Sigmoid colon (tissue), 7 donors: Measurements from ENCODE around the gene DSCAM. TPM values are rescaled to one million over a fixed set of nuclear protein-coding genes. Genes with fewer than 3 reads are reported as not detected.

Experiments
- DNase-seq: peaks from one replicate; pipeline ENCODE4 v3.0.0-alpha.2; 2019
- H3K27ac ChIP-seq, 4 donors: fragments of 200-600 bp; sonication (generic); one replicate each; pipeline ENCODE4 v1.5.1; 2016 to 2019; ENCODE audit warnings: mild to moderate bottlenecking in 1 of 4
- H3K27me3 ChIP-seq, 3 donors: fragments of 200-600 bp; sonication (generic); one replicate each; pipeline ENCODE4 v1.5.1; 2019; ENCODE audit warnings: mild to moderate bottlenecking in 1 of 3
- H3K36me3 ChIP-seq, 4 donors: fragments of 200-600 bp; sonication (generic); one replicate each; pipeline ENCODE4 v1.5.1; 2016 to 2019
- H3K4me1 ChIP-seq, 4 donors: fragments of 200-600 bp; sonication (generic); one replicate each; pipeline ENCODE4 v1.5.1; 2017 to 2019
- H3K4me3 ChIP-seq, 4 donors: fragments of 200-600 bp; sonication (generic); one replicate each; pipeline ENCODE4 v1.5.1; 2017 to 2019; ENCODE audit warnings: mild to moderate bottlenecking in 2 of 4, moderate library complexity in 1 of 4
- H3K9me3 ChIP-seq, 4 donors: fragments of 200-600 bp in 3 of 4; sonication (generic) in 3 of 4; one replicate each; pipeline versions ENCODE4 v1.5.1 to v1.6.1; 2013 to 2019
- EP300 ChIP-seq, 4 donors: sonication (generic); formaldehyde crosslinking; IDR thresholded peaks; one replicate each; pipeline ENCODE4 v1.6.1; 2017; ENCODE audit warnings: antibody characterized with exemption in 4 of 4
- POLR2A ChIP-seq, 2 donors: fragments of 450-650 bp; IDR thresholded peaks; one replicate each; pipeline ENCODE4 v1.6.1; 2016; ENCODE audit warnings: antibody characterized with exemption in 2 of 2, mild to moderate bottlenecking in 2 of 2, moderate library complexity in 2 of 2
- POLR2AphosphoS5 ChIP-seq, 4 donors: sonication (generic); formaldehyde crosslinking; IDR thresholded peaks; one replicate each; pipeline ENCODE4 v1.6.1; 2017; ENCODE audit warnings: antibody characterized with exemption in 4 of 4
- WGBS, 2 donors: extraction: QIAGEN DNeasy Blood & Tissue Kit; methylation state at CpG; one replicate each; pipeline ENCODE4 v1.1.7; 2013; 5-methylcytosine and 5-hydroxymethylcytosine counted together
- intact Hi-C: fragments of 100-400 bp; cut with DNase I; formaldehyde crosslinking; loops from one replicate; pipeline ENCODE4 v1.15.1; 2023
- polyA plus RNA-seq, 3 donors: library from polyadenylated mRNA; stranded (reverse); fragments of 200-250 nt; gene quantifications; one replicate each; pipeline ENCODE4 v1.2.3, GENCODE V29; 2013
- total RNA-seq, 4 donors: library from RNA; depleted of rRNA; stranded (reverse); fragments of >200 nt; gene quantifications; one replicate each; pipeline ENCODE4 v1.1.0, GENCODE V29; 2016
- TF ChIP-seq, protein P1 (sequence below), 4 experiments: fragments of 450-650 bp in 3 of 4; fragments of 200-600 bp in 1 of 4; IDR thresholded peaks; one replicate each; pipeline ENCODE4 v1.5.1; 2016 to 2019; ENCODE audit warnings: antibody characterized with exemption in 4 of 4, mild to moderate bottlenecking in 3 of 4, moderate library complexity in 2 of 4
- donor health status: healthy with polysubstance abuse.
- donor health status: Bipolar disorder and iron deficiency.
- donor health status: healthy.

DSCAM gene
- total and polyA plus RNA-seq, 7 donors: 0.17 to 0.55 (median 0.33) TPM; not detected in 2

DNA sequence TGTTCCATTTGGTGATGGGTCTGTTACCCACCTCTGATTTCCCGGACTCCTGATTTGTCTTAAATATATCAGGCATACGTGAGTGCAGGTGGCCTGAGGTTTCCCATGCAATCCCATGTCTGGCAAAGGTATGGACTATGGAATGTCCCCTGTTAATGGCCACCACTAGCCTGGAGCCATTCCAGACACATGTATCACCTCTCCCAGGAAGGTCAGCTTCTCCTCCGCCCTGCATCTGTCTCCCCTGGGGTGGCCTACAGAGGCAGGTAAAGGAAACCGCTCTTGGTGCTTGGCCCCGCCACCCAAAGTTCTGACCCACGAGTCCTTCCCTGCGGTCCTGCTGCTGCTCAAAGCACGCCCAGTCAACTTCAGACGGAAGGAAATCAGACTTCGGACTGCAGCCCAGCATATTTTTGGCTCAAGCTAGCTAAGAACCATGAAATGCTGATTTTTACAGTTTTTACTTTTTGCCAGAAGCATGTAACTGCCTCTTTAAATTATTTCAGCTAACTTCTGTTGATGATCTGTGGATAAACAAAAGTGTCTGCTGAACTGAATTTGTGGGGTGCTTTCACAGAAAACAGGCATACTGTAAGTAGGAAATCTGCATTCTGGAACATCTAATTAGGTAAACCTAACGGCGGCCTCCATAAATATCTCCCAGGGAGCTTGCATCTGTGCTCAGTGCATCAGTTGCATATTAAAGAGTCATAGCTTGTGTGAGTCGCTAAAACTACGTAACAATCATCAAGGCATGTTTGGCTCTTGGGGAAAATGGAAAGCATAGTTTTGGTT, 873.8 kb downstream of the DSCAM start:
- TF ChIP-seq EP300 (IDR thresholded peaks at IDR 0.05) (no peak), POLR2AphosphoS5 (IDR thresholded peaks at IDR 0.05) (no peak), POLR2A (IDR thresholded peaks at IDR 0.05) (no peak)
- TF ChIP-seq, protein P1, sequence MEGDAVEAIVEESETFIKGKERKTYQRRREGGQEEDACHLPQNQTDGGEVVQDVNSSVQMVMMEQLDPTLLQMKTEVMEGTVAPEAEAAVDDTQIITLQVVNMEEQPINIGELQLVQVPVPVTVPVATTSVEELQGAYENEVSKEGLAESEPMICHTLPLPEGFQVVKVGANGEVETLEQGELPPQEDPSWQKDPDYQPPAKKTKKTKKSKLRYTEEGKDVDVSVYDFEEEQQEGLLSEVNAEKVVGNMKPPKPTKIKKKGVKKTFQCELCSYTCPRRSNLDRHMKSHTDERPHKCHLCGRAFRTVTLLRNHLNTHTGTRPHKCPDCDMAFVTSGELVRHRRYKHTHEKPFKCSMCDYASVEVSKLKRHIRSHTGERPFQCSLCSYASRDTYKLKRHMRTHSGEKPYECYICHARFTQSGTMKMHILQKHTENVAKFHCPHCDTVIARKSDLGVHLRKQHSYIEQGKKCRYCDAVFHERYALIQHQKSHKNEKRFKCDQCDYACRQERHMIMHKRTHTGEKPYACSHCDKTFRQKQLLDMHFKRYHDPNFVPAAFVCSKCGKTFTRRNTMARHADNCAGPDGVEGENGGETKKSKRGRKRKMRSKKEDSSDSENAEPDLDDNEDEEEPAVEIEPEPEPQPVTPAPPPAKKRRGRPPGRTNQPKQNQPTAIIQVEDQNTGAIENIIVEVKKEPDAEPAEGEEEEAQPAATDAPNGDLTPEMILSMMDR (IDR thresholded peaks at IDR 0.05): no peak
- Histone ChIP-seq H3K4me1 (peaks cover 0 to 16% (median 4%) of the 10 kb centered on the region in 4 donors), H3K9me3 (no peaks in the 10 kb centered on the region), H3K36me3 (no peaks in the 10 kb centered on the region), H3K4me3 (no peak overlapping the region), H3K27ac (no peak overlapping the region), H3K27me3 (no peaks in the 10 kb centered on the region)
- intact Hi-C loops: no loop called here
- 88 to 90% methylated on average over 14 of the region's 14 CpGs for WGBS, 2 donors
- no peak for DNase-seq

DNA sequence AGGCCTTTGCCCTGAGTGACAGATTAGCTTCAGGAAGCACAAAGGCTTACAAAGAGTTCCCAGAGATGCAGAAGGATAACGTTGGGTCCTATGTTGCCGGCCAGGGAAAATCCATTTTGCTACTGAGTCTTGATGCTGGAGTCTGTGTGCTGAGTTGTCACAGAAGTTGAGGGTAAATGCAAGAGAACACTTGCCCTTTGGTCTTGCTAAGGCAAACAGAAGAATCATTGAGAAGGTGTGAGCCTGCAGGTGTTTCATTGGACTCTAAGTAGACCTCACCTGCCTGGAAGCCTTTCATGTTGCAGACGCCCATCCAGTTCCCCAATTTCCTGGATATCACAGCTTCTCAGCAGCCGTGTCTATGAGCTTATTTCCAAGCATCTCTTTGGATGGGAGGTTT, 874.5 kb downstream of the DSCAM start:
- H3K4me3 ChIP-seq: no peak overlapping the region
- DNase-seq: no peak
- 21 to 53% methylated on average over 4 of the region's 4 CpGs for WGBS, 2 donors
- no peak overlapping the region for H3K27ac ChIP-seq
- intact Hi-C loops: no loop called here
- H3K4me1 ChIP-seq: peaks cover 0 to 16% (median 4%) of the 10 kb centered on the region in 4 donors
- no peaks in the 10 kb centered on the region for H3K27me3 ChIP-seq
- no peaks in the 10 kb centered on the region for H3K36me3 ChIP-seq
- no peaks in the 10 kb centered on the region for H3K9me3 ChIP-seq
- TF ChIP-seq EP300 (IDR thresholded peaks at IDR 0.05) (no peak), POLR2A (IDR thresholded peaks at IDR 0.05) (no peak), POLR2AphosphoS5 (IDR thresholded peaks at IDR 0.05) (no peak)
- TF ChIP-seq, protein P1 (IDR thresholded peaks at IDR 0.05): no peak

DNA sequence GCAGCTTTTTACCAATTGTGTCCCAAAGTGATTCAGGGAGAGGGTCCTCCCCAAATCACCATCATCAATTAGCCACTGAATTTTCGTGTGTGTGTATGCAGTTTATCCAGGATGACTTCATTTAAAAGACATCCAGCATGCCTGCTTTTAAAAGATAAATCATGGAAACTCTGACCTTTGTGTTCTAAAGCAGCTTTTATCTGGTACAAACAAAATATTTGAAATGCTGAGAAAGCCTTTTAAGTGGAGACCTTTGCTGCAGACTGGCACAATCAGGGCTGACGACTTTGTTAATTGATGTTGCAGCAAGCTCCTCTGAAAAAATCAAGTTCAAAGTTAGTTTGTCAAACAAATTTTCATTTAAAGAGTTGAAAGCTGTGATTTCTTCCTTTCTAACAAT, 875.0 kb downstream of the DSCAM start:
- Histone ChIP-seq H3K4me1 (peaks cover 0 to 16% (median 4%) of the 10 kb centered on the region in 4 donors), H3K27ac (no peak overlapping the region), H3K9me3 (no peaks in the 10 kb centered on the region), H3K36me3 (no peaks in the 10 kb centered on the region), H3K4me3 (no peak overlapping the region), H3K27me3 (no peaks in the 10 kb centered on the region)
- DNase-seq: no peak
- WGBS, 2 donors: 9 to 38% methylated on average over 2 of the region's 2 CpGs
- TF ChIP-seq, protein P1 (IDR thresholded peaks at IDR 0.05): no peak
- TF ChIP-seq EP300 (IDR thresholded peaks at IDR 0.05) (no peak), POLR2A (IDR thresholded peaks at IDR 0.05) (no peak), POLR2AphosphoS5 (IDR thresholded peaks at IDR 0.05) (no peak)
- intact Hi-C loops: no loop called here

DNA sequence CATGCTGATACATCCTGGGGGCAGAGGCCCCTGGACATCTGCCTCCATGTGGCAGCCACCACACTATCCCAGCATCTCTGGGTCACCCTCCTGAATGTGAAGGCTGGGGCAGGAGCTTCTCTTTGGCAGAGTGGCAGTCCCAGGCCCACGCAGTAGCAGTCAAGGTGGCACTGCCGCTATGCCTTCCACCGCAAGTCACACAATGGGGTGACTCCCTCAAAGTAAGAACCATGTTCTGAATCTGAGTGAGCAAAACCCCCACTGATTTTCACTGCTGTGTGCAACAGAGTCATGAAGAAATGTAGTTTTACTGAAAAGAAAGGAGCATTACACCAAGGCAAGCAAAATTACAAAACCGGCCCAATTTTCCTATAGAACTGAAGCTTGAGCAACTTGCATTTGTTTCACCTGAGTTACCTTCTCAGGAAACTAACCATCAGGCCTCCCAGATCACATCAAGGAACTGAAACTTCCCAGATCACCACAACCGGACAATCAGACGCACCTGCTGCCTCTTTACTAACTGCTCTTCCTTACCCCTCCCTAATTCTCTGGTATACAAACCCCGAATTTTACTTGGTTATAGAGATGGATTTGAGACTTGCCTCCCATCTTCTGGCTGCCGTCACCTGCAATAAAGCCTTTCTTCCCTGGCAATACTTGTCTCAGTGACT, 877.1 kb downstream of the DSCAM start:
- H3K9me3 ChIP-seq: no peaks in the 10 kb centered on the region
- WGBS, 2 donors: 61 to 79% methylated on average over 8 of the region's 8 CpGs
- no peak overlapping the region for H3K27ac ChIP-seq
- no peak for DNase-seq
- H3K27me3 ChIP-seq: no peaks in the 10 kb centered on the region
- no peaks in the 10 kb centered on the region for H3K36me3 ChIP-seq
- intact Hi-C loops: no loop called here
- peaks cover 0 to 16% (median 4%) of the 10 kb centered on the region in 4 donors for H3K4me1 ChIP-seq
- no peak overlapping the region for H3K4me3 ChIP-seq
- TF ChIP-seq, protein P1 (IDR thresholded peaks at IDR 0.05): no peak
- TF ChIP-seq POLR2AphosphoS5 (IDR thresholded peaks at IDR 0.05) (no peak), EP300 (IDR thresholded peaks at IDR 0.05) (no peak), POLR2A (IDR thresholded peaks at IDR 0.05) (no peak)
